Nephron (organoid): ENCODE results near the gene PAQR4.

Experiments used
- H3K27ac Mint-ChIP-seq, 3 experiments: 2 replicates each; pipeline ENCODE4 v1.8.0; 2020; ENCODE audit warnings: mixed read lengths in 3 of 3, mild to moderate bottlenecking in 2 of 3, moderate library complexity in 1 of 3
- H3K27me3 Mint-ChIP-seq: 2 replicates; pipeline ENCODE4 v1.8.0; 2021; ENCODE audit warnings: low read depth, mild to moderate bottlenecking, moderate library complexity, mixed read lengths
- H3K36me3 Mint-ChIP-seq: 2 replicates; pipeline ENCODE4 v1.8.0; 2020; ENCODE audit warnings: low read depth, mixed read lengths
- H3K4me1 Mint-ChIP-seq: 2 replicates; pipeline ENCODE4 v1.8.0; 2020; ENCODE audit warnings: mixed read lengths
- H3K4me3 Mint-ChIP-seq, 3 experiments: 2 replicates each; pipeline ENCODE4 v1.8.0; 2020; ENCODE audit warnings: mild to moderate bottlenecking in 3 of 3, mixed read lengths in 3 of 3, moderate library complexity in 2 of 3
- H3K9me3 Mint-ChIP-seq: 2 replicates; pipeline ENCODE4 v1.8.0; 2020; ENCODE audit warnings: mixed read lengths
- TF ChIP-seq, protein P1 (sequence below), 3 experiments: fragments of 200-600 bp; sonication (generic); IDR thresholded peaks; one replicate each; pipeline ENCODE4 v1.5.0; 2021; ENCODE audit warnings: antibody characterized with exemption in 3 of 3; ENCODE audit not compliant: unreplicated experiment in 3 of 3

The PAQR4 gene

DNA sequence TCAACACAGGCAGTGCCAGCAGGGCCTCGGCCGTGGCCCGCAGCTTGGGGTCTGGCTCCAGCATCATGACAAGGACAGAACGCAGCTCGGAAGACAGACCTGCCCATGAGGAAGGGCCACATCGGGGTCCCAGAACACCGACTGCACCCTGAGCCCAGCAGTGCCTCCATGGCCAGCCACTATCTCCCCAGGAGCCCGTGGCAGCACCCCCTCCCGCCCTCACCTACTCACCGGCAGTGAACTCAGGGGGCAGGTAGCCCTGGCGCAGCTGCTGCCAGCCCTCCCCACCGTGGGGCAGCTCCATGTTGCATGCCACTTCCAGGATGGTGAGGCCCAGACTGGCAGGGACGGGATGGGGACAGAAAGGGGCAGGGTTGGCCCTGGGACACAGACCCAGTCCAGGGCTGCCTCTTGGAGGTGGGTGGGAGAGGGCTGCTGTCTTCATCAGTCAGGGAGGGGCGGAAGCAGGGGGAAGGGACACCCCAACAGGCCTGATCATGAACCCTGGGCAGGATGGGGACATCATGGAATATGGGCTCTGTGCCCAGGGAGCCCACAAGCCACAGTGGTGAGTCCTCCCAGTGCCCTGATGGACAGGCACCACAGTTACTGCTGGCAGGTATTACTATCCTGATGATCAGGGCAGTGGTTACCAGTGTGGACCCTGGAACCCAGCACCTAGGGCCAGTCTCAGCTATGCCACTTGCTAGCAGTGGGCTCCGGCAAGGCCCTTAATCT is 5.3 kb downstream of the PAQR4 start:
- H3K36me3 Mint-ChIP-seq: no peaks in the 10 kb centered on the region
- no peaks in the 10 kb centered on the region for H3K9me3 Mint-ChIP-seq
- peaks cover 16% of the 10 kb centered on the region for H3K4me1 Mint-ChIP-seq
- H3K27ac Mint-ChIP-seq: no peak overlapping the region
- H3K4me3 Mint-ChIP-seq: no peak overlapping the region
- no peaks in the 10 kb centered on the region for H3K27me3 Mint-ChIP-seq
- TF ChIP-seq, protein P1, sequence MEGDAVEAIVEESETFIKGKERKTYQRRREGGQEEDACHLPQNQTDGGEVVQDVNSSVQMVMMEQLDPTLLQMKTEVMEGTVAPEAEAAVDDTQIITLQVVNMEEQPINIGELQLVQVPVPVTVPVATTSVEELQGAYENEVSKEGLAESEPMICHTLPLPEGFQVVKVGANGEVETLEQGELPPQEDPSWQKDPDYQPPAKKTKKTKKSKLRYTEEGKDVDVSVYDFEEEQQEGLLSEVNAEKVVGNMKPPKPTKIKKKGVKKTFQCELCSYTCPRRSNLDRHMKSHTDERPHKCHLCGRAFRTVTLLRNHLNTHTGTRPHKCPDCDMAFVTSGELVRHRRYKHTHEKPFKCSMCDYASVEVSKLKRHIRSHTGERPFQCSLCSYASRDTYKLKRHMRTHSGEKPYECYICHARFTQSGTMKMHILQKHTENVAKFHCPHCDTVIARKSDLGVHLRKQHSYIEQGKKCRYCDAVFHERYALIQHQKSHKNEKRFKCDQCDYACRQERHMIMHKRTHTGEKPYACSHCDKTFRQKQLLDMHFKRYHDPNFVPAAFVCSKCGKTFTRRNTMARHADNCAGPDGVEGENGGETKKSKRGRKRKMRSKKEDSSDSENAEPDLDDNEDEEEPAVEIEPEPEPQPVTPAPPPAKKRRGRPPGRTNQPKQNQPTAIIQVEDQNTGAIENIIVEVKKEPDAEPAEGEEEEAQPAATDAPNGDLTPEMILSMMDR (IDR thresholded peaks at IDR 0.05; ENCODE audit: unreplicated experiment in 3 of 3): no peak

DNA sequence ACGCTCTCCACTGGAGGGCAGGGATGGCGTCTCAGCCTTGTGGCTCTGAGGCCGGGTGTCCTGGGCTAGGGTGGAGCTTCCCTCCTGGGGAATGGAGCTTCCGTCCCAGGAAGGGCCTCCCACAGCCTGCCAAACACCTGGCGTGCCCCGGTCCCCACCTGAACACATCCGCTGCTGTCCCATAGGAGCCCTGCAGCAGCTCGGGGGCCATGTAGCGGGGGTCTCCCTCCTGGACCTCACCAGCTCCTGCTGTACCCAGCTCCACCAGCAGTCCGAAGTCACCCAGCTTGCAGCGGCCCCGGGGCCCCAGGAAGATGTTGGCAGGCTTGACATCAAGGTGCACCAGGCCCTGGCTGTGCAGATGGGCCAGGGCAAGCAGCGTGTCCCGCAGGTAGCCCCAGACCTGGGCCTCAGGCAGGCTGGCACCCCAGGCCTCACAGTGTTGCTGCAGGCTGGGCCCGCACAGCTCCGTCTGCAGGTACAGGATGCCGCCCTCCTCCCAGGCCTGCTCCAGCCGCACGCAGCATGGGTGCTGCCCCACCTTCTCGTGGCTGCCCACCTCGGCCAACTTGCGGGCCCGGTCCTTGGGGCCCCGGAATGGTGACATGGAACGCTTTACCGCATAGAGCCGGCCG is 6.1 kb downstream of the PAQR4 start:
- H3K9me3 Mint-ChIP-seq: no peaks in the 10 kb centered on the region
- H3K27ac Mint-ChIP-seq: no peak overlapping the region
- no peaks in the 10 kb centered on the region for H3K27me3 Mint-ChIP-seq
- TF ChIP-seq, protein P1 (IDR thresholded peaks at IDR 0.05; ENCODE audit: unreplicated experiment in 3 of 3): no peak
- H3K4me3 Mint-ChIP-seq: no peak overlapping the region
- no peaks in the 10 kb centered on the region for H3K36me3 Mint-ChIP-seq
- H3K4me1 Mint-ChIP-seq: peaks cover 16% of the 10 kb centered on the region

DNA sequence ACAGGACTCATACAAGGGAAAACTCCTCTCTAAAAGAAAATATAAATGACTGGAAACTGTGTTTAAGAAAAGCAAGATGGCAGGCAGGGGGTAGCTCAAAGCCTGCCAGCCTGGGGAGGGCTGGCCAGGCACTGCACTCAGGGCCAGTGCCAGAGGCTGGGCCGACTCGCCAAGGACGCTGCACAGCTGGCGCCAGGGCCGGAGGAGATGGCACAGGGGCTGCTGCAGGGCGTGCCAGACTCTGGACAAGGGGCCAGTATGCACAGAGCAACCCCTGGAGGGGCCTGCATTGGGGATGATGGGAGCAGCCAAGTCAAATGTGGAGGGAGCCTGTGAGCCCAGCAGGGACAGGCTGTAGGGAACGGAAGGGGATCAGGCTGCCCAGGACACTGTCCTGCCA is 7.1 kb downstream of the PAQR4 start:
- no peaks in the 10 kb centered on the region for H3K36me3 Mint-ChIP-seq
- H3K4me1 Mint-ChIP-seq: peaks cover 19% of the 10 kb centered on the region
- no peaks in the 10 kb centered on the region for H3K9me3 Mint-ChIP-seq
- TF ChIP-seq, protein P1 (IDR thresholded peaks at IDR 0.05; ENCODE audit: unreplicated experiment in 3 of 3): no peak
- peak overlapping the region in 1 of 3 experiments; percentile 41 for H3K4me3 Mint-ChIP-seq
- no peaks in the 10 kb centered on the region for H3K27me3 Mint-ChIP-seq
- H3K27ac Mint-ChIP-seq: no peak overlapping the region

DNA sequence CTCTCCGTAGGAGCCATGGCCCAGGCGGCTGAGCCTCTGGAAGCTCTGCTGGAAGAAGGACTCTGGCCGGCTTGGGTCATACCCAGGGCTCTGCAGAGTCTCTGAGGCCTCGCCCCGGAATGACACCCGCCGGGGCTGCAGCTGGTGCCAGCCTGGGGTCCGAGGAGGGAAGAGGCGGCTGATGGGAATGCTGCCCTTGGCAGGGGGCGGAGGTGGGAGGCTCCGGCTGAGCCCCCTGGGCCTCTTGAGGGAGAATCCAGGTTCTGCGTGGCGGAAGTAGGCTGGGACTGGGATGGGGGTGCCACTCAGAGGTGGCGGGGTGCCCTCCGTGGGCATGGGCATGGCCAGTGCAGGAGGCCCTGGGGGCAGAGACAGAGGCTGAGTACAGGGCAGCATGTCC is 7.5 kb downstream of the PAQR4 start:
- TF ChIP-seq, protein P1 (IDR thresholded peaks at IDR 0.05; ENCODE audit: unreplicated experiment in 3 of 3): no peak
- Mint-ChIP-seq H3K27ac (no peak overlapping the region), H3K36me3 (no peaks in the 10 kb centered on the region), H3K27me3 (peaks cover 3% of the 10 kb centered on the region), H3K4me3 (peak overlapping the region; percentile 29 to 68 (median 61)), H3K9me3 (no peaks in the 10 kb centered on the region), H3K4me1 (peaks cover 24% of the 10 kb centered on the region)

DNA sequence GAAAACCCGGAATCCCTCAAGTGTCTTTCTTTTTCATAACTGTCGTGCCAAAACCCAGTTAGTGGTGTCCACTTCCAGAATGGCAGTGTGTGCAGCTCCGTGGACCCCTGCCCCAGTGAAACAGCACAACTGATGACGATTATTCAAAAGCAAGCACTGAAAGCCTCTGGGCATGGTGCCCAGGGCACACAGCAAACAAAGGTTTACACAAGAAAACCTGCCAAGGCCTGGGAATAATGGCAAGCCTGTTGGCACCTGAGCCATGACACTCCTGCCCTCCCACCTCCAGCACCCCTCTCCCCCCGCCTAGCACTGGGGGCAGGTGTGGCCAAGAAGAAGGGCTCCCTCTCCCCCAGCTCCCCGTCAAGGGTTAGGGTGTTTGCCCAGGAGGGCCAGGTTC is 8.3 kb downstream of the PAQR4 start:
- peaks cover 5% of the 10 kb centered on the region for H3K27me3 Mint-ChIP-seq
- H3K36me3 Mint-ChIP-seq: no peaks in the 10 kb centered on the region
- H3K9me3 Mint-ChIP-seq: no peaks in the 10 kb centered on the region
- peak overlapping the region in 2 of 3 experiments; percentile 29 to 68 for H3K4me3 Mint-ChIP-seq
- TF ChIP-seq, protein P1 (IDR thresholded peaks at IDR 0.05; ENCODE audit: unreplicated experiment in 3 of 3): no peak
- H3K27ac Mint-ChIP-seq: no peak overlapping the region
- H3K4me1 Mint-ChIP-seq: peaks cover 25% of the 10 kb centered on the region
